ENCODE data around the gene DTX3L. TPM values are rescaled to one million over a fixed set of nuclear protein-coding genes. Genes with fewer than 3 reads are reported as not detected.

DTX3L gene
- total and polyA plus RNA-seq, 10 of the 15 experiments (the other 5 are each of a cell fraction or from before 2014, with no cell fraction given) = 9.9 to 41.4 (median 21.7) TPM

DNA sequence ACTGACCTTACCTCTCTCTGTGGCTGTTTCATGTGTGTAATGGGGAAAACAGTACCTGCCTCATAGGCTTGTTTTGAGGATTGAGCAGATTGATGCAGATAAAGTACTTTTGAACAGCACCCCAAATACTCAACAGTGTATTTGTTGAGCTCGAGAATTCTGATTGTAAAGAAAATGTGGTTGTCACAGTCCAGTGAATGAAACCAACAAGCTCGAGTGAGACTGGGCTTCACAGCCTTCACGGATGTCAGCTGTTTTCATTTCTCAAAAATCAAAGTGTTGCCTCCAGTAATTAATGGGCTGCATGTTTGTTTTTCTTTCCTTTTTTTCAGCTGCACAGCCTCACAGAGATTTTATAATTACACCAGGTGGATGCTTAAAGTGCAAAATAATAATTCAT is 57.0 kb downstream of the DTX3L start:
- in situ Hi-C loops (cut with MboI) = no loop called here
- ChIA-PET RAD21 (ENCODE audit: unreplicated experiment) (interaction anchor here (0.9 to 6.8 kb wide), 16 partner anchors 7 to 520 kb away, joined by 3 to 130 read pairs (median 7); partner anchors contain the start of genes DTX3L, PARP14, PARP15 and PARP9), SMC1A (ENCODE audit: uncharacterized antibody, unreplicated experiment) (interaction anchor here (0.7 to 9.3 kb wide), 24 partner anchors 8 to 162 kb away, joined by 3 to 183 read pairs (median 8); partner anchors contain the start of genes DTX3L, PARP14, PARP15 and PARP9), POLR2A (interaction anchor here (0.5 to 7.2 kb wide), 20 partner anchors 9 to 74 kb away, joined by 3 to 67 read pairs (median 4); partner anchors contain the start of genes DTX3L, PARP14, PARP15 and PARP9), CTCF (interaction anchor here (0.5 to 7.0 kb wide), 19 partner anchors 9 to 315 kb away, joined by 3 to 91 read pairs (median 4); partner anchors contain the start of genes PARP14 and PARP15)
- Histone ChIP-seq H3K9ac (ENCODE audit: control insufficient read depth, insufficient read depth, low read length) (no peak overlapping the region), H3K27me3 (replicated peaks in 1 of 2; ENCODE audit: control insufficient read depth in 2 of 2, insufficient read depth in 2 of 2, low read length in 1 of 2) (no peaks in the 10 kb centered on the region), H3K4me1 (ENCODE audit: control insufficient read depth, insufficient read depth, low read length) (peaks cover 24% of the 10 kb centered on the region), H4K20me1 (ENCODE audit: control insufficient read depth, insufficient read depth) (no peaks in the 10 kb centered on the region), H2AFZ (ENCODE audit: control insufficient read depth, low read depth, low read length) (no peak overlapping the region), H3K79me2 (ENCODE audit: control insufficient read depth, insufficient read depth, low read length) (no peaks in the 10 kb centered on the region), H3K4me2 (ENCODE audit: control insufficient read depth, insufficient read depth) (peak overlapping the region; percentile 75; the same call in 1 of the 2 replicates), H3K4me3 (peak overlapping the region; percentile 39; the same call in 1 of the 2 replicates), H3K27ac (ENCODE audit: control insufficient read depth, insufficient read depth) (peak overlapping the region; percentile 47; the same call in 1 of the 2 replicates), H3K9me3 (replicated peaks; ENCODE audit: control insufficient read depth, insufficient read depth, low read length) (no peaks in the 10 kb centered on the region), H3K36me3 (ENCODE audit: control insufficient read depth in 2 of 2, insufficient read depth in 2 of 2, low read length in 1 of 2) (peaks cover 3 to 9% of the 10 kb centered on the region in 2 experiments; a peak in 3 of 4 replicates)
- DNase-seq (ENCODE audit: low read depth, low spot score) = peak; percentile 66
- peak; percentile 63 for ATAC-seq
- BruUV-seq (replicated peaks) = no TSS peak
- peak; percentile 92 for FAIRE-seq
- intact Hi-C loops (cut with micrococcal nuclease; ENCODE audit: unreplicated experiment) = no loop called here
- 2% methylated on average over 3 of the region's 3 CpGs for WGBS (ENCODE audit: insufficient coverage, insufficient replicate concordance, low lambda C conversion rate, missing lambda C conversion rate)
- TF ChIP-seq, protein P1, sequence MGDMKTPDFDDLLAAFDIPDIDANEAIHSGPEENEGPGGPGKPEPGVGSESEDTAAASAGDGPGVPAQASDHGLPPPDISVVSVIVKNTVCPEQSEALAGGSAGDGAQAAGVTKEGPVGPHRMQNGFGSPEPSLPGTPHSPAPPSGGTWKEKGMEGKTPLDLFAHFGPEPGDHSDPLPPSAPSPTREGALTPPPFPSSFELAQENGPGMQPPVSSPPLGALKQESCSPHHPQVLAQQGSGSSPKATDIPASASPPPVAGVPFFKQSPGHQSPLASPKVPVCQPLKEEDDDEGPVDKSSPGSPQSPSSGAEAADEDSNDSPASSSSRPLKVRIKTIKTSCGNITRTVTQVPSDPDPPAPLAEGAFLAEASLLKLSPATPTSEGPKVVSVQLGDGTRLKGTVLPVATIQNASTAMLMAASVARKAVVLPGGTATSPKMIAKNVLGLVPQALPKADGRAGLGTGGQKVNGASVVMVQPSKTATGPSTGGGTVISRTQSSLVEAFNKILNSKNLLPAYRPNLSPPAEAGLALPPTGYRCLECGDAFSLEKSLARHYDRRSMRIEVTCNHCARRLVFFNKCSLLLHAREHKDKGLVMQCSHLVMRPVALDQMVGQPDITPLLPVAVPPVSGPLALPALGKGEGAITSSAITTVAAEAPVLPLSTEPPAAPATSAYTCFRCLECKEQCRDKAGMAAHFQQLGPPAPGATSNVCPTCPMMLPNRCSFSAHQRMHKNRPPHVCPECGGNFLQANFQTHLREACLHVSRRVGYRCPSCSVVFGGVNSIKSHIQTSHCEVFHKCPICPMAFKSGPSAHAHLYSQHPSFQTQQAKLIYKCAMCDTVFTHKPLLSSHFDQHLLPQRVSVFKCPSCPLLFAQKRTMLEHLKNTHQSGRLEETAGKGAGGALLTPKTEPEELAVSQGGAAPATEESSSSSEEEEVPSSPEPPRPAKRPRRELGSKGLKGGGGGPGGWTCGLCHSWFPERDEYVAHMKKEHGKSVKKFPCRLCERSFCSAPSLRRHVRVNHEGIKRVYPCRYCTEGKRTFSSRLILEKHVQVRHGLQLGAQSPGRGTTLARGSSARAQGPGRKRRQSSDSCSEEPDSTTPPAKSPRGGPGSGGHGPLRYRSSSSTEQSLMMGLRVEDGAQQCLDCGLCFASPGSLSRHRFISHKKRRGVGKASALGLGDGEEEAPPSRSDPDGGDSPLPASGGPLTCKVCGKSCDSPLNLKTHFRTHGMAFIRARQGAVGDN (IDR thresholded peaks at IDR 0.05) = peak; percentile 83; the same call in 1 of the 2 replicates
- no peak for TF ChIP-seq ASH2L (IDR thresholded peaks at IDR 0.05; ENCODE audit: borderline replicate concordance, low read depth)
- TF ChIP-seq RB1 (IDR thresholded peaks at IDR 0.05; ENCODE audit: borderline replicate concordance) = no peak
- TF ChIP-seq, protein P2, sequence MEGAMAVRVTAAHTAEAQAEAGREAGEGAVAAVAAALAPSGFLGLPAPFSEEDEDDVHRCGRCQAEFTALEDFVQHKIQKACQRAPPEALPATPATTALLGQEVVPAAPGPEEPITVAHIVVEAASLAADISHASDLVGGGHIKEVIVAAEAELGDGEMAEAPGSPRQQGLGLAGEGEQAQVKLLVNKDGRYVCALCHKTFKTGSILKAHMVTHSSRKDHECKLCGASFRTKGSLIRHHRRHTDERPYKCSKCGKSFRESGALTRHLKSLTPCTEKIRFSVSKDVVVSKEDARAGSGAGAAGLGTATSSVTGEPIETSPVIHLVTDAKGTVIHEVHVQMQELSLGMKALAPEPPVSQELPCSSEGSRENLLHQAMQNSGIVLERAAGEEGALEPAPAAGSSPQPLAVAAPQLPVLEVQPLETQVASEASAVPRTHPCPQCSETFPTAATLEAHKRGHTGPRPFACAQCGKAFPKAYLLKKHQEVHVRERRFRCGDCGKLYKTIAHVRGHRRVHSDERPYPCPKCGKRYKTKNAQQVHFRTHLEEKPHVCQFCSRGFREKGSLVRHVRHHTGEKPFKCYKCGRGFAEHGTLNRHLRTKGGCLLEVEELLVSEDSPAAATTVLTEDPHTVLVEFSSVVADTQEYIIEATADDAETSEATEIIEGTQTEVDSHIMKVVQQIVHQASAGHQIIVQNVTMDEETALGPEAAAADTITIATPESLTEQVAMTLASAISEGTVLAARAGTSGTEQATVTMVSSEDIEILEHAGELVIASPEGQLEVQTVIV (IDR thresholded peaks at IDR 0.05; ENCODE audit: borderline replicate concordance, partially characterized antibody) = no peak
- TF ChIP-seq NR2C1 (IDR thresholded peaks at IDR 0.05) = no peak
- TF ChIP-seq SUPT20H (IDR thresholded peaks at IDR 0.05; ENCODE audit: borderline replicate concordance, control insufficient read depth, low read depth, low read length) = no peak
- TF ChIP-seq SUZ12 (IDR thresholded peaks at IDR 0.05; ENCODE audit: unreplicated experiment) = no peak
- TF ChIP-seq RBBP5 (conservative IDR thresholded peaks at IDR 0.05) = no peak
- no peak for TF ChIP-seq RCOR1 (conservative IDR thresholded peaks at IDR 0.05; ENCODE audit: low read depth, low read length)
- no peak for TF ChIP-seq CBX5 (IDR thresholded peaks at IDR 0.05; ENCODE audit: low read depth)
- TF ChIP-seq, protein P3, sequence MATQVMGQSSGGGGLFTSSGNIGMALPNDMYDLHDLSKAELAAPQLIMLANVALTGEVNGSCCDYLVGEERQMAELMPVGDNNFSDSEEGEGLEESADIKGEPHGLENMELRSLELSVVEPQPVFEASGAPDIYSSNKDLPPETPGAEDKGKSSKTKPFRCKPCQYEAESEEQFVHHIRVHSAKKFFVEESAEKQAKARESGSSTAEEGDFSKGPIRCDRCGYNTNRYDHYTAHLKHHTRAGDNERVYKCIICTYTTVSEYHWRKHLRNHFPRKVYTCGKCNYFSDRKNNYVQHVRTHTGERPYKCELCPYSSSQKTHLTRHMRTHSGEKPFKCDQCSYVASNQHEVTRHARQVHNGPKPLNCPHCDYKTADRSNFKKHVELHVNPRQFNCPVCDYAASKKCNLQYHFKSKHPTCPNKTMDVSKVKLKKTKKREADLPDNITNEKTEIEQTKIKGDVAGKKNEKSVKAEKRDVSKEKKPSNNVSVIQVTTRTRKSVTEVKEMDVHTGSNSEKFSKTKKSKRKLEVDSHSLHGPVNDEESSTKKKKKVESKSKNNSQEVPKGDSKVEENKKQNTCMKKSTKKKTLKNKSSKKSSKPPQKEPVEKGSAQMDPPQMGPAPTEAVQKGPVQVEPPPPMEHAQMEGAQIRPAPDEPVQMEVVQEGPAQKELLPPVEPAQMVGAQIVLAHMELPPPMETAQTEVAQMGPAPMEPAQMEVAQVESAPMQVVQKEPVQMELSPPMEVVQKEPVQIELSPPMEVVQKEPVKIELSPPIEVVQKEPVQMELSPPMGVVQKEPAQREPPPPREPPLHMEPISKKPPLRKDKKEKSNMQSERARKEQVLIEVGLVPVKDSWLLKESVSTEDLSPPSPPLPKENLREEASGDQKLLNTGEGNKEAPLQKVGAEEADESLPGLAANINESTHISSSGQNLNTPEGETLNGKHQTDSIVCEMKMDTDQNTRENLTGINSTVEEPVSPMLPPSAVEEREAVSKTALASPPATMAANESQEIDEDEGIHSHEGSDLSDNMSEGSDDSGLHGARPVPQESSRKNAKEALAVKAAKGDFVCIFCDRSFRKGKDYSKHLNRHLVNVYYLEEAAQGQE (IDR thresholded peaks at IDR 0.05; ENCODE audit: low read depth, low read length) = no peak
